A172 (cell line): ENCODE results near the gene SEMA5A. TPM values are rescaled to one million over a fixed set of nuclear protein-coding genes. Genes with fewer than 3 reads are reported as not detected.

Experiments used
- DNase-seq: peaks from one replicate; pipeline ENCODE4 v3.0.0-alpha.2; 2015; ENCODE audit warnings: low spot score
- total RNA-seq: library from RNA; depleted of rRNA; stranded (reverse); fragments of >200 nt; shearing (Covaris generic); gene quantifications from 2 replicates; pipeline ENCODE4 v1.2.3, GENCODE V29; 2014

SEMA5A gene
- total RNA-seq, 1 experiment from 2014 or later, result 9.3 TPM

GRCh38 chr5:9474219-9475002, 71.5 kb downstream of the SEMA5A start:
- DNase-seq, result no peak

- DNase-seq, result no peak
Observed at GRCh38 chr5:9473624-9474023, 72.3 kb downstream of the SEMA5A start.

GRCh38 chr5:9470410-9470809, 75.5 kb downstream of the SEMA5A start:
- DNase-seq, result no peak

- peak; percentile 92 for DNase-seq
Observed at GRCh38 chr5:9468060-9468388, 77.9 kb downstream of the SEMA5A start.

- no peak for DNase-seq
Observed at GRCh38 chr5:9467199-9468059, 78.4 kb downstream of the SEMA5A start.

GRCh38 chr5:9466697-9467096, 79.2 kb downstream of the SEMA5A start:
- DNase-seq, result no peak

GRCh38 chr5:9464478-9464877, 81.4 kb downstream of the SEMA5A start:
- no peak for DNase-seq

GRCh38 chr5:9462109-9462508, 83.8 kb downstream of the SEMA5A start:
- DNase-seq, result no peak

GRCh38 chr5:9460885-9461645, 84.8 kb downstream of the SEMA5A start:
- DNase-seq, result no peak

GRCh38 chr5:9456435-9457042, 89.3 kb downstream of the SEMA5A start:
- peak; percentile 55 for DNase-seq

- no peak for DNase-seq
Observed at GRCh38 chr5:9455826-9456434, 89.9 kb downstream of the SEMA5A start.

- no peak for DNase-seq
Observed at GRCh38 chr5:9454491-9454890, 91.4 kb downstream of the SEMA5A start.

GRCh38 chr5:9454012-9454481, 91.8 kb downstream of the SEMA5A start:
- peak; percentile 66 for DNase-seq

GRCh38 chr5:9453480-9454011, 92.3 kb downstream of the SEMA5A start:
- DNase-seq, result no peak

- no peak for DNase-seq
Observed at GRCh38 chr5:9452181-9452580, 93.7 kb downstream of the SEMA5A start.

GRCh38 chr5:9451037-9451436, 94.8 kb downstream of the SEMA5A start:
- DNase-seq, result no peak

GRCh38 chr5:9447691-9448090, 98.2 kb downstream of the SEMA5A start:
- no peak for DNase-seq

- DNase-seq, result no peak
Observed at GRCh38 chr5:9445826-9446388, 100.0 kb downstream of the SEMA5A start.

- no peak for DNase-seq
Observed at GRCh38 chr5:9444346-9444745, 101.5 kb downstream of the SEMA5A start.

GRCh38 chr5:9441610-9442009, 104.3 kb downstream of the SEMA5A start:
- no peak for DNase-seq

GRCh38 chr5:9440517-9440916, 105.4 kb downstream of the SEMA5A start:
- DNase-seq, result peak; percentile 75
